Central memory CD8-positive, alpha-beta T cell (primary cell): ENCODE results near the gene RAP1GAP2.

ENCODE experiments used
- ATAC-seq: fragments of 150-1000 bp; cut with Tn5 transposase; replicated peaks from 2 replicates; pipeline ENCODE4 v1.10.0; 2022; ENCODE audit warnings: mild to moderate bottlenecking, moderate FRiP score, moderate number of reproducible peaks; ENCODE audit not compliant: poor library complexity, severe bottlenecking; ENCODE audit errors: extremely low read depth
- DNase-seq, 2 donors: peaks; one replicate each; pipeline ENCODE4 v3.0.0; 2021; ENCODE audit warnings: low spot score in 2 of 2
- H3K27ac Mint-ChIP-seq: one replicate; pipeline ENCODE4 v1.8.0; 2022; ENCODE audit warnings: low read depth, mild to moderate bottlenecking, moderate library complexity, mixed read lengths
- H3K27me3 Mint-ChIP-seq: one replicate; pipeline ENCODE4 v1.8.0; 2022; ENCODE audit warnings: mixed read lengths
- H3K36me3 Mint-ChIP-seq: one replicate; pipeline ENCODE4 v1.8.0; 2022; ENCODE audit warnings: mild to moderate bottlenecking, moderate library complexity, mixed read lengths; ENCODE audit not compliant: insufficient read depth
- H3K4me1 Mint-ChIP-seq: one replicate; pipeline ENCODE4 v1.8.0; 2022; ENCODE audit warnings: mixed read lengths
- H3K4me3 Mint-ChIP-seq: one replicate; pipeline ENCODE4 v1.8.0; 2022; ENCODE audit warnings: mild to moderate bottlenecking, moderate library complexity, mixed read lengths
- H3K9me3 Mint-ChIP-seq: one replicate; pipeline ENCODE4 v1.8.0; 2022; ENCODE audit warnings: mixed read lengths

The RAP1GAP2 gene

DNA sequence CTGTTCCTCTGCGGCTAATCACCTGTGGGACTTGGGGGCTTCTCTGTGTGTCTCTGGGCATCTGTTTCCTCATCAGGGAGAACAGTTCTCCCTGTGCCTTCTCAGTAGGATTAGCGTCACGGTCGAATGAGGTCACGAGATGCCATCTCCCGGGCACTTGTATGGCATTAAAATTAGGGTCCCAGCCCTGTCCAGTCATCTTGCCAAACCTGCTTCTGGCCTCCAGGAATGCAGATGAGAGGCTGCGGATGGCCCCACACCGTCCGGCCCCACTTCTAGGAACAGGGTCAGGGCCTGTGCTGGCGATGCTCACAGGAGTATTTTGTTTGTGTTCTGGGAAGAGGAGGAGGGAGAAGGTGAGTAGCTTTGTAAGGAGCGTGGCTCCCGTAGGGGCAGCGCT lies 208.7 kb downstream of the RAP1GAP2 start:
- DNase-seq (no peak), ATAC-seq (no peak)
- H3K4me1 Mint-ChIP-seq, result peaks cover 11% of the 10 kb centered on the region
- H3K27ac Mint-ChIP-seq, result no peak overlapping the region
- peaks cover 43% of the 10 kb centered on the region for H3K36me3 Mint-ChIP-seq
- H3K9me3 Mint-ChIP-seq, result no peaks in the 10 kb centered on the region
- H3K27me3 Mint-ChIP-seq, result no peaks in the 10 kb centered on the region
- H3K4me3 Mint-ChIP-seq, result no peak overlapping the region

GRCh38 chr17:3005696-3006095 lies 209.5 kb downstream of the RAP1GAP2 start:
- Mint-ChIP-seq H3K36me3 (peaks cover 46% of the 10 kb centered on the region), H3K4me1 (peaks cover 11% of the 10 kb centered on the region)

GRCh38 chr17:3006801-3007200 lies 210.6 kb downstream of the RAP1GAP2 start:
- Mint-ChIP-seq H3K27ac (peak overlapping the region; percentile 50), H3K9me3 (no peaks in the 10 kb centered on the region), H3K4me3 (no peak overlapping the region), H3K4me1 (peaks cover 11% of the 10 kb centered on the region), H3K27me3 (no peaks in the 10 kb centered on the region), H3K36me3 (peaks cover 51% of the 10 kb centered on the region)
- ATAC-seq, result no peak
- DNase-seq, result no peak

More at GRCh38 chr17:3005696-3006095, 209.5 kb downstream of the RAP1GAP2 start:
- H3K27me3 Mint-ChIP-seq, result no peaks in the 10 kb centered on the region
- H3K9me3 Mint-ChIP-seq, result no peaks in the 10 kb centered on the region
- H3K4me3 Mint-ChIP-seq, result no peak overlapping the region
- no peak for ATAC-seq
- H3K27ac Mint-ChIP-seq, result no peak overlapping the region
- no peak for DNase-seq

GRCh38 chr17:3007651-3008121 lies 211.4 kb downstream of the RAP1GAP2 start:
- Mint-ChIP-seq H3K36me3 (peaks cover 52% of the 10 kb centered on the region), H3K9me3 (no peaks in the 10 kb centered on the region), H3K4me3 (no peak overlapping the region), H3K27ac (no peak overlapping the region), H3K27me3 (no peaks in the 10 kb centered on the region), H3K4me1 (peaks cover 11% of the 10 kb centered on the region)
- DNase-seq (no peak), ATAC-seq (no peak)

- Mint-ChIP-seq H3K27me3 (no peaks in the 10 kb centered on the region), H3K4me3 (no peak overlapping the region), H3K9me3 (no peaks in the 10 kb centered on the region), H3K4me1 (peaks cover 6% of the 10 kb centered on the region), H3K36me3 (peaks cover 53% of the 10 kb centered on the region), H3K27ac (no peak overlapping the region)
- no peak for DNase-seq
- no peak for ATAC-seq
Measured at GRCh38 chr17:3008336-3009288, 212.4 kb downstream of the RAP1GAP2 start.

DNA sequence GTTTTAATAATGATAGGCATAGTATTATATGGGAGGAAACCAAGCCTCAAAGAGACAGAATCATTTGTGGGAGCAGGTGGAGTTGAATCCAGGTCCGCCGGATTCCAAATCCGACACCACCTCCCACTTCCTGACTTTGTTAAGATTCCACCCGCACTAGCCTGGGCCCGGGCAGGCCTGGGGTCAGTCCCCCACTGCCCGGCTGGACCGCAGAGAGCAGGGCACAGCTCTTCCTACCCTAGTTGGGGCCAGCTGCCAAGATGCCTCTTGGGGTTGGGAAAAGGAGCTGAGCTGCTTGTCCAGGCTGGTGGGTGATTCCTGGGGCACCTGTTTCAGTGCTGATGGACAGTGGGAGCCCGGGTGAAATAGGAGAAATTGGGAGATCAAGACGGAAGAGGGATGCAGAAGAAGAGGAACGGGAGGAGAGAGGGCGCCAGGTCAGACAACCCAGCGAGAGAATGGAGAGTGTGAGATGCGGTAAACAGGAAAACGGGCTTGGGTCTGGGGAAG lies 213.2 kb downstream of the RAP1GAP2 start:
- no peak for DNase-seq
- H3K4me1 Mint-ChIP-seq, result peaks cover 4% of the 10 kb centered on the region
- ATAC-seq, result no peak
- peaks cover 54% of the 10 kb centered on the region for H3K36me3 Mint-ChIP-seq
- H3K9me3 Mint-ChIP-seq, result no peaks in the 10 kb centered on the region
- H3K27me3 Mint-ChIP-seq, result no peaks in the 10 kb centered on the region
- no peak overlapping the region for H3K4me3 Mint-ChIP-seq
- H3K27ac Mint-ChIP-seq, result peak overlapping the region; percentile 69

DNA sequence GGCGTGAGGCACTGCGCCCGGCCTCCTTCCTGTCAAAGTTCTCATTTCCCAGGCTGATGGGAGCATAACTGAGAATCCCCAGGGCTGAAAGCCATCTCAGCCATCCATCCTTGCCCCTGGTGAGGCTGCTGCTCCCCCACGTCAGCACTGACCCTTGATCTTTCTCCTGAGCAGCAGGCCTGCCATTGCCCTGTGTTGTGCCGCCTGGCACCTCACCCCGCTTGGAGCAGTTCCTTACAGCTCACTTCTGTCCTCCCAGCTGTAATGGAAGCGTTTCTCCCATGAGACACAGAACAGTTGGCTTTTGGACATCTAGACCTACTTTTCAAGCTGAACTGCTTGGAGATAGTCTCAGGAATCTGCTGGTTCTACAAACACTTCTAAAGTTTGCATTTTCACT lies 215.7 kb downstream of the RAP1GAP2 start:
- ATAC-seq, result no peak

GRCh38 chr17:3012926-3013581 lies 216.8 kb downstream of the RAP1GAP2 start:
- H3K27me3 Mint-ChIP-seq, result no peaks in the 10 kb centered on the region
- H3K27ac Mint-ChIP-seq, result peak overlapping the region; percentile 38
- no peaks in the 10 kb centered on the region for H3K9me3 Mint-ChIP-seq
- H3K4me3 Mint-ChIP-seq, result no peak overlapping the region
- DNase-seq, result no peak
- peak; percentile 72 for ATAC-seq
- H3K4me1 Mint-ChIP-seq, result no peaks in the 10 kb centered on the region
- peaks cover 52% of the 10 kb centered on the region for H3K36me3 Mint-ChIP-seq

More for the DNA sequence above, 215.7 kb downstream of the RAP1GAP2 start:
- Mint-ChIP-seq H3K27ac (peak overlapping the region; percentile 16), H3K27me3 (no peaks in the 10 kb centered on the region), H3K36me3 (peaks cover 54% of the 10 kb centered on the region), H3K4me3 (no peak overlapping the region), H3K9me3 (no peaks in the 10 kb centered on the region), H3K4me1 (peaks cover 4% of the 10 kb centered on the region)
- no peak for DNase-seq

GRCh38 chr17:3015890-3016289 lies 219.7 kb downstream of the RAP1GAP2 start:
- no peak for ATAC-seq
- peaks cover 4% of the 10 kb centered on the region for H3K4me1 Mint-ChIP-seq

GRCh38 chr17:3017936-3018335 lies 221.7 kb downstream of the RAP1GAP2 start:
- peaks cover 55% of the 10 kb centered on the region for H3K36me3 Mint-ChIP-seq
- no peaks in the 10 kb centered on the region for H3K27me3 Mint-ChIP-seq
- peaks cover 12% of the 10 kb centered on the region for H3K4me1 Mint-ChIP-seq
- H3K4me3 Mint-ChIP-seq, result no peak overlapping the region
- no peak for DNase-seq
- H3K9me3 Mint-ChIP-seq, result peaks cover 3% of the 10 kb centered on the region
- H3K27ac Mint-ChIP-seq, result no peak overlapping the region
- no peak for ATAC-seq

More at GRCh38 chr17:3015890-3016289, 219.7 kb downstream of the RAP1GAP2 start:
- no peak overlapping the region for H3K27ac Mint-ChIP-seq
- H3K36me3 Mint-ChIP-seq, result peaks cover 53% of the 10 kb centered on the region
- no peaks in the 10 kb centered on the region for H3K27me3 Mint-ChIP-seq
- H3K4me3 Mint-ChIP-seq, result no peak overlapping the region
- DNase-seq, result no peak
- no peaks in the 10 kb centered on the region for H3K9me3 Mint-ChIP-seq

DNA sequence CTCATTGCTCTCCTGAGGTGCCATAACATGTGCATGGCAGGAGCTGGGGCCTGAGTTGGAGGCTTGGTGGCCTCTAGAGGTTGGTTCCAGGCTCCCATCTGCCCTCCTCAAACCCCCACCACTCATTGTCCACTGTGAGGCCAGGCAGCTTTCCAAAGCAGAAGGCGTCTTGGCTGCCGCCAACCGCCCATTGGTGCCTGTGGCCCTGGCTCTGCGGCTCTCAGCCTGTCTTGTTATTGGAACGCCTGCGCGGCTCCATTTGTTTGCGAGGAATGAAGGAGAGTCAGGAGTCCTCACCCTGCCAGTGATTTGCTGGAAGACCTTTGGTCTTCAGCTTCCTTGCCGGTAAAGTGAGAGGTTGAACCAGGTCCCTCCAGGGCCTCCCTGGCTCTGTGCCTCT lies 223.5 kb downstream of the RAP1GAP2 start:
- H3K27ac Mint-ChIP-seq, result no peak overlapping the region
- no peaks in the 10 kb centered on the region for H3K27me3 Mint-ChIP-seq
- no peak for DNase-seq
- H3K36me3 Mint-ChIP-seq, result peaks cover 58% of the 10 kb centered on the region
- ATAC-seq, result no peak
- H3K4me1 Mint-ChIP-seq, result peaks cover 18% of the 10 kb centered on the region
- H3K4me3 Mint-ChIP-seq, result no peak overlapping the region
- peaks cover 7% of the 10 kb centered on the region for H3K9me3 Mint-ChIP-seq

DNA sequence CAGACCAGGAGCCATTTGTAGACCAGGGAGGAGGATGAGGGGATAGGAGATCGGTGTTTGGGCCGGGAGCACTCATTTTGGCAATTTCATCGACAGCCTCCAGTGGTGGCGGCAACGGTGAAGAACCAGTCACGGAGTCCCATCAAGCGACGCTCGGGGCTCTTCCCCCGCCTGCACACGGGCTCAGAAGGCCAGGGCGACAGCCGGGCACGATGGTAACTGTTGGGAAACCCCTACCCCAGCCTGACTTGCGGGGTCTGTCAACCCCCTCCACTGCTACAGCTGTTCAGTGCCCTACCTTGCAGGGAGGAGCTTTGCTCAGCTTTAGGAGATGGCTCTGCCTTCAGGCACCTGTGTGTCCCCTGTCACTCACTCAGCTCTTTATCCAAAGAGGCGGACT lies 224.1 kb downstream of the RAP1GAP2 start:
- Mint-ChIP-seq H3K27me3 (no peaks in the 10 kb centered on the region), H3K9me3 (peaks cover 7% of the 10 kb centered on the region), H3K4me3 (no peak overlapping the region), H3K4me1 (peaks cover 18% of the 10 kb centered on the region), H3K27ac (no peak overlapping the region), H3K36me3 (peaks cover 58% of the 10 kb centered on the region)
- ATAC-seq (no peak), DNase-seq (no peak)
